Measurements from ENCODE around the gene AMPD3.

The AMPD3 gene

GRCh38 chr11:10503777-10504480 is 48.9 kb downstream of the AMPD3 start:
- no peak for DNase-seq (ENCODE audit: low read depth)

- DNase-seq (ENCODE audit: low read depth): no peak
Measured at GRCh38 chr11:10504490-10504889, 49.4 kb downstream of the AMPD3 start.

GRCh38 chr11:10505278-10506007 is 50.4 kb downstream of the AMPD3 start:
- DNase-seq (ENCODE audit: low read depth): no peak

- DNase-seq (ENCODE audit: low read depth): no peak
Measured at GRCh38 chr11:10506008-10506370, 50.9 kb downstream of the AMPD3 start.

GRCh38 chr11:10511181-10511621 is 56.1 kb downstream of the AMPD3 start:
- no peak for DNase-seq (ENCODE audit: low read depth)

GRCh38 chr11:10514202-10514601 is 59.1 kb downstream of the AMPD3 start:
- no peak for DNase-seq (ENCODE audit: low read depth)

- peak; percentile 44 for DNase-seq (ENCODE audit: low read depth)
Measured at GRCh38 chr11:10514709-10515108, 59.6 kb downstream of the AMPD3 start.

GRCh38 chr11:10515418-10515817 is 60.4 kb downstream of the AMPD3 start:
- DNase-seq (ENCODE audit: low read depth): no peak

GRCh38 chr11:10518123-10518522 is 63.1 kb downstream of the AMPD3 start:
- no peak for DNase-seq (ENCODE audit: low read depth)

GRCh38 chr11:10518891-10519290 is 63.8 kb downstream of the AMPD3 start:
- DNase-seq (ENCODE audit: low read depth): no peak

- no peak for DNase-seq (ENCODE audit: low read depth)
Measured at GRCh38 chr11:10519630-10520029, 64.6 kb downstream of the AMPD3 start.

GRCh38 chr11:10520562-10520961 is 65.5 kb downstream of the AMPD3 start:
- peak; percentile 57 for DNase-seq (ENCODE audit: low read depth)

GRCh38 chr11:10522276-10522675 is 67.2 kb downstream of the AMPD3 start:
- DNase-seq (ENCODE audit: low read depth): no peak

GRCh38 chr11:10522921-10523320 is 67.9 kb downstream of the AMPD3 start:
- DNase-seq (ENCODE audit: low read depth): no peak

- DNase-seq (ENCODE audit: low read depth): no peak
Measured at GRCh38 chr11:10524471-10524870, 69.4 kb downstream of the AMPD3 start.

- DNase-seq (ENCODE audit: low read depth): peak; percentile 64
Measured at GRCh38 chr11:10526974-10527918, 72.2 kb downstream of the AMPD3 start.

- DNase-seq (ENCODE audit: low read depth): peak; percentile 50
Measured at GRCh38 chr11:10528121-10528520, 73.1 kb downstream of the AMPD3 start.

- peak; percentile 66 for DNase-seq (ENCODE audit: low read depth)
Measured at GRCh38 chr11:10529279-10529678, 74.2 kb downstream of the AMPD3 start.

GRCh38 chr11:10532526-10532925 is 77.5 kb downstream of the AMPD3 start:
- DNase-seq (ENCODE audit: low read depth): no peak

GRCh38 chr11:10533323-10533722 is 78.3 kb downstream of the AMPD3 start:
- no peak for DNase-seq (ENCODE audit: low read depth)

- DNase-seq (ENCODE audit: low read depth): no peak
Measured at GRCh38 chr11:10534316-10534715, 79.3 kb downstream of the AMPD3 start.

GRCh38 chr11:10537600-10537999 is 82.5 kb downstream of the AMPD3 start:
- no peak for DNase-seq (ENCODE audit: low read depth)

- DNase-seq (ENCODE audit: low read depth): no peak
Measured at GRCh38 chr11:10538924-10539323, 83.9 kb downstream of the AMPD3 start.
